Activated CD4-positive, alpha-beta T cell treated with anti-CD3 and anti-CD28 coated beads, Interleukin-2, amount 50 U/mL, for 4 hours (primary cell): Measurements from ENCODE around the gene PEX16.

Source experiments
- DNase-seq, 2 experiments: peaks; one replicate each; pipeline ENCODE4 v3.0.0-alpha.2; 2020

PEX16 gene

DNA sequence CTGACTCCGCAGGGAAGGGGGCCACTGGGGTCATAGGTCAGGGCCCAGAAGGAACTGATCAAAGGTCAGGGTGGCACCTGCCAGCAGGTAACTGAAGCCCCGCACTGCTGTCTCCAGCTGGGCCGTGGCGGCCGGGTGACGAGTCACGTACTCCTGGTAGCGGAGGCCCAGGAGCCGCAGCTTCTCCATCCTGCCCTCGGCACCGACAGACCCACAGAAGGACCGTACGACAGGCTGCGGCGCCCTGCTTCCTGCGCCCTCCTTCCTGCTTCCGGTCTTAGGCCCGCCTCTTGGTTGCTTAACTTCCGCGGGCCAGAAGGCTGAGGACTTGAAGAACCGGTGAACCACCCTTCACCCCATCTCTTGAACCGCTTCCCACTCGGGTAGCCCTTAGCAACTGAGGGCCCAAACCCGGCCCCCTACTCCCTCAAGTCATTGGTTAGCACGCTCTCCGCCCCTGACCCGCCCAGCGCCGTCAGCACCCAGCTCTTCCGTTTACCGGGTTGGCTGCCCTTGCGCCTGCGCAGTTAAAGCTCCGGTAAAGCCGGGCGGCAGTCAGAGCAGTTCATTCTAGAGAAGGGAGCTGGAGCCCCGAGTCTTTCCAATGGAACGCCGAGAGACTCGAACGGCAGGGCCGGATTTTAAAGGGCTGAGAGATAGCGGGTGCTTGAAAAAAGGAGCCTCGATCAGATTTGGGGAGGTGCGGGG, at the start of gene PEX16:
PEX16 (minus strand) TSS at position 255 of the 708 bp plus-strand sequence; CDS start at position 189, 66 bp downstream.
- peak; percentile 91 to 93 for DNase-seq

DNA sequence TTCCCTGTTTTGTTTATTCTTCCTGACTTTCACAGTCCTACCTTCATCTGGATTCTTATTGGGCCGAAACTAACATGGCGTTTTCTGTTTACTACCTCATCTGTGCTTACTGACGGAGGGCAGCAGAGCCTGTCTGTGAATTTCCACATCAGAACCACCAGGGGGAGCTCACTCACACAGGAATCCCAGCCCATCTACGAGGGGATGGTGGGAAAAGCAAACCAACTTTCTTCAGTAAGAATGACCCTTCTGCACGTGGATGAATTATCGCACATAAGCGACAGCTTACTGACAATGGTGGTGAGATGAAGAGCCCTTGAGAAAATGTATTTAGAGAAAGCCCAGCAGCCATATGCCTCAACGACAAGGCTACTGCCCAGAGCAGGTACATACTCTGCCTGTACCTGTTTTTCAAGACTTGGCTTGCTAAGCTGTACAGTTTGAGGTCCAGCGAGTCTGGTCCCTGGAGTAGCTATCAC, 47.3 kb upstream of the PEX16 start:
- peak; percentile 34 to 38 for DNase-seq

DNA sequence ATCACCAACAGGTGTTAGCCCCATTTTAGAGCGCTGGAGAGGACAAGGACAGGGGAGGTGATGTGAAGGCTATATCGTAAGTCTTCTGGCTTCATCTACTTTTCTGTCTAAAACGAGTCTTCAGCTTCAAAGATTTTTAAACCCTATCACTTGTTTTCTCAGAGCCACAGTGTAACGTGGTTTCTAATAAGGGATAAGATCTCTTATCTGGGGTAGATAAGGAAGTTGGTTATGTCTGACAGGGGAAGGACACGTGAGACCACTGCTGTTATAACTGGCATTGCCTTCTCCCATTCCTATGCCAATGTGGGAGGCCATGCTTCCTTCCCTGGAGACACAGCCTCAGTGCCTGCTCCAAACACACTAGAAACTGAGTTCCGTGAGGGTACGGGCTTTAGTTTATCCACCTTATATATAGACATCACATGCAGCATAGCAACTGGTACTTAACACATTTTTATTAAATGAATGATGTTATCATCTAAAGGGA, 44.1 kb upstream of the PEX16 start:
- DNase-seq: no peak

DNA sequence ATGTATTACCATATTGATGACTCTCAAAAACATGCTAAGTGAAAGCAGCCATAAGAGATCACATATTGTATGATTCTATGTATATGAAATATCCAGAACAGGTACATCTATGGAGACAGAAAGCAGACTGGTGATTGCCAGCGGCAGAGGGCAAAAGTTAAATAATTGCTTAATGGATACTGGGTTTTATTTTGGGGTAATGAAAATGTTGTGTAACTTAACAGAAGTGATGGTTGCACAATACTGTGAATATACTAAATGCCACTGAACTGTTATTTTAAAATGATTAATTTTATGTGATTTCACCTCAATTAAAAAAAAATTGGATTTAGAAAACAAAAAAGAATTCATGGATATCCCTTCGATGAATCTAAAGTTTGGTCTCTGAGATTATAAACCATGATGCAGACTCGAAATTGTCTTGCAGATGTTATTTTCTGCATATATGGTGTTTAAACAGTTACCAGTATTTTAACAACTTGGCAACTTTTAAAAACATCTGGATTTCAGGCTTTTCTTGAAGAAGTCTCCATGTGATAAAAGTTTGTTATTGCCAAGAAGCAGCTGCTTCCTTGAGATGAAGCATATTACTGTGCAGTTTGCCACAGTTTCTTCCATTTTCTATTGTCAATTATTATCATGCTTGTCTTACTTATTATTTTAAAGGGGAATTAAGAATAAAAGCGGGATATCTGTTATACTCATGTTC, 42.9 kb upstream of the PEX16 start:
- DNase-seq: no peak

DNA sequence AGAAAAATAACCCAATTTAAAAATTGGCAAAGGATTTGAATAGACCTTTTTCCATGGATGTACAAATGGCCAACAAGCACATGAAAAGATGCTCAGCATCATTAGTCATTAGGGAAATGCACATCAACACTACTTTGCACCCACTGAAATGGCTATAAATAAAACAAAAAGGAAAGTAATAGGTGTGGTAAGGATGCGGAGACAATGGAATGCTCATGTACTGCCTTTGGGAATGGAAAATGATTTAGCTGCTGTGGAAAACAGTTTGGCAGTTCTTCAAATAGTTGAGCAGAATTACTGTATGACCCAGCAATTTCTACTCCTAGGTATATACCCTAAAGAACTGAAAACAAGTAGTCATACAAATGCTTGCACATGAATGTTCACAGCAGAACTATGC, 42.2 kb upstream of the PEX16 start:
- DNase-seq: no peak

DNA sequence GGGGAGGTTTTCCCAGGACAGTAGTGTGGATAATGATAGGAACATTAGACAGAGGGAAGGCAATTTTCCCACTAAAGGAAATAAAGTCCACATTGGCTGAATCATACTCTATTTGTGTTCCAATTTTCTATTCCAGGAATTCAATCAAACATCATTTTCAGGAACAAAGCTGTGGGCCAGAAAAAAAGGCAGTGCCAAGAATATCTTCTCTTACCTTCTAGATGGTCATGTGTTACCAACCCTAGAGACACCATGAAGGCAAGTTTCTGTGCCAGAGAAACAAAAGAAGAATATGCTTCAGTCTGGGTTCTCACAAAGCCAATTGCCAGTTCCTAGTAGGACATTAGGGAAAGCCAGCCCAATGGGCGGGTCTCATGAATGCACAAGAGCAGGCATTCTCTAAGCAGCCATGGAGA, 32.3 kb upstream of the PEX16 start:
- DNase-seq: no peak

DNA sequence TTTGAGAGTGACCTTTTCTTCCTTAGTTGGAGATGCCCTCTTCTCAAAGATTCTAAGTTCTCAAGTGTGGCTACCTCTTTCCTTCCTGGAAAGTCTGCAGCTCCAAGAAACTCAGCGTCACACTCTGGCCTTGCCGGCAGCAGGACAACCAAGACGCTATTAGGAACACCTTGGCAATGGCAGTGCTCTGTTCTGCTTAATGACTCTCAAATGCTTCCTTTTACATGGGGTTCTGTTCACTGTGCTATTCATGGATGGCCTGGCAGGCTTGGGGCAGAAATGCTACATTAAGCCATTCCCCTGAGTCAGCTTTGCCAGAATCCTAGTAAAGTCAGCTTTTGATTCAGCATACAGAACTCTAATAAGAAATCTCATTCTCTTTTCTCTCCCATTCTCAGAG, 30.7 kb upstream of the PEX16 start:
- no peak for DNase-seq

DNA sequence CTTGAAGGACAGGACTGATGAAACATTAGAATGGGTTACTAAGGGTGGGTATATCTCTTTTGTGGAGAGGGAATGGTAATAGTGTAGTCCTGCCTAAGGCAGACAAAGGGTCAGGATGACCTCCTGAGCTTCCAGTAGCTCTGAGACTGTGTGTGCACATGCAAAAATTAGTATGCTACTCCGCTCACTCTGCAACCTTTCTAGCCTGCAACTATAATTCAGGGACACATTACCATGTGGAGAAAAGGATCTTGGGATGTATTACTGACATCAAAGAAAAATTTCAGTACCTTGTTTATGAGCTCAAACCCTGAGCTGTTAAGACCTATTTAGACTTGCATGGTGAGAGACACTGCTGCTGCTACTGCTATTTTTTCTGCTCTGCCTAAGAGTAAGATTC, 30.2 kb upstream of the PEX16 start:
- no peak for DNase-seq

DNA sequence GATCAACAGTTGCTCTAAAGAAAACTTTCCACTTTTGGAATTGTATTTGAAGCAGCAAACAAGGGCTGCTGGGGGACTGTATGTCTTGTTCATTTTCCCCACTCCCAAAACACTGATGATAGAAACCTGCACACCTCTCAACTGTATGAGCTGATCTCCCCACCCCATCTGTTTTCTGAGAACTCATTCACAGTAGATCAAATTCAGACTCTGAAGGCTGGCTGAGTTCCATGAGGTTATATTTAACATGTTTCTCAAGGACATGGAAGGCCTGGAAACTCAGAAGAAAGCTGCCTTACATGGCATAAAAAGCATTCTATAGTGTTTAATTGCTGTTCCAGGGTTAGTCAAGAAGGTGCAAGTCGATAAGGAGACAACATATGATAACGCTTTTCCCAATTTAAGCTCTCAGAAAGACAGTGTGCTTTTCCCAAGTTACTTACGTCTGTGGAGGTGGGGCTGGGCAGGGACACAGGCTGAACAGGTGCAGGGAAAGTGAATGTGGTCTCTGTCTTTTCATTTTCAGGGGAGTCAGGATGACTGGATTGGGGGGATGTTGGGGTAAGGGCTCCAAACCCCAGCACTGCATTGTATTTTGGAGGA, 27.8 kb upstream of the PEX16 start:
- no peak for DNase-seq

DNA sequence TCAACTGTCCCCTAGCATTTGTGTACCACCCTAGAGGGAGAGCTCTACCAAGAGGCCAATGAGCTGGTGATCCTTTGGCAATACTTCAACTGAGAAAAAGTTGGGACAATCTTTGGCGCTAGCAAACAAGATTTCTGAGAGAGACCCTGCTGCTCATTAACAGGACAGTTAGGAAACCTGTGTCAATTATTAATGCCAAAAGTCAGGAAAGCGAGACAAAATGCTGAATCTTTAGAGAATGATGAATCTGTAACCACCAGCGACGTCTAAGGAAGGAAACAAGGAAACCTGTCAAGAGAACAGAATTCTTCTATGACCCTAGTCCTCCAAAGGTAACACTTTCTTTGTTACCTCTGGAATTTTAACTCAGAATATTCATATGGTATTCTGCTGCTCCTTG, 24.7 kb upstream of the PEX16 start:
- DNase-seq: no peak

DNA sequence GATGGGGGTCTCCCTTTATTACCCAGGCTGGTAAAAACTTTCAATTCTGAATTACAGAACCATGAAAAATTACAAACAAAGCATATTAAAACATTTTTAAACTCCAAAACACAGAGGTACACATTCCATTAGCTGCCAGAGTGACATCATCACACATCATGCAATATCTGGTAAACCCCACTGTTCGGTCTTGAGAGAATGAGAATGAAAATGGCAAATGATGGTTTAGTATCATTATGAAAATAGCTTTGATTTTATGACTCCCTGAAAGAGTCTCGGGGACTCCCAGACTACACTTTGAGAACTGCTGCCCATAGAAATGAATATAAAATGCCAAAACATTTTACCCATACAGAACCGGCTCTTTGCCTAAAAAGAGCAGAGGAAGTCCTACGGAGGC, 23.6 kb upstream of the PEX16 start:
- DNase-seq: no peak

DNA sequence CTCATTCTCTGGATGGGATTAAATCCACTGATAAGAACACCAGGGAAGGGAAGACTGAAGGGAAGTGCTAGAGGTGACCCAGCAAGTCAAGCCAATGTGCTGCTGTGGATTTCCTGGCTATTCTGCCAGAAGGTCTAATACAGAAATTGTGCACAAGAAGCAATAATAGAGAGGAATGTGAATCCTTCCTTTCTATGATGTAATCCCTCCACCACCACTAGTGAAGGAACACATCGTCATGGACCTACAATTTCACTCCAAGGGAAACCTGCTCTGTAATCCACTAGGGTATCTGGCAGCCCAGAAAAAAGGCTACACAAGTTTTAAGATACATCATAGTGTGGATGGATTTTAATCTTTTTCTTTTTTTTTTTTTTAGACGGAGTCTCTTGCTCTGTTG, 22.2 kb upstream of the PEX16 start:
- no peak for DNase-seq

DNA sequence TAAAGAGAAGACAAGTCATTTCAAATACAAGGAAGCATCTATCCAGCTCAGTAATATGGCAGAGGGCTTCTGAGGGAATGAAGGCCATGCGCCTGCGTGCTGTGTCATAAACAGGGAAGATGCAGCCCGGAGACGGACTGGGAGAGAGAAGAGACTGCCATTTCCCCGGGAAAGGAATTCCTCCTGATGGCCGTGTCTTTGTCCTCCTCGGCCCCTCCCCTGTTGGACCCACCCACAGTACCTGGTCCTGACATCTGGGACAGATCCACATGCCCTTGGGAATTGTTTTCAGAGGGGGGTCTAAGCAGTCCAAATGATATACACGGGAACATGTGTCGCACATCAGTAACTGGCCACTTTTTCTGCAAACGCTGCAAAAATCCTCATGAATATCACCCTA, 20.2 kb upstream of the PEX16 start:
- no peak for DNase-seq

DNA sequence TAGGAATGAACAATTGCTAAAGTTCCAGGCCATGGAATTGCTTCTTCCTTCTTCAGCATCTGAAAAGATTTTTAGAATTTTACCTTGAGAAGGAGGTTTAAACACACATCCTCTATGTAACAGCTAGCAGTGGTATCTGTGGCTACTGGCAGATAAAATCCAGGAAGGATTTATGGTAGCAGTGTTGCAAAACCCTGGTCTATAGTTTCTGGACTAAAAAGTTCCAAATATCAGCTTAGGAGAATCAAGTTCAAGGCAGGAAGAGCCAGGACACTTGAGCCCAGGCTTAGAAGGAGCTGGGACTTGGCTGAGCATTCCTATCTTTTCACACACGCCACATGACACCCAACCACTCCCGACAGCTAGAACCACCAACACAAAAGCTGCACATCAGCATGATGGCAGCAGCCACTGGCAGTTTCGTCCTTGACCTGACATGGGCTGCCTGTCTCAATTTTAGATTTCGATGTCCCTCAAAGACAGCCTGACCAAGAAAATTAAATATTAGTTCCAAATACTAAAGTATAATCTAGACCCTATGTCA, 18.9 kb upstream of the PEX16 start:
- DNase-seq: no peak

DNA sequence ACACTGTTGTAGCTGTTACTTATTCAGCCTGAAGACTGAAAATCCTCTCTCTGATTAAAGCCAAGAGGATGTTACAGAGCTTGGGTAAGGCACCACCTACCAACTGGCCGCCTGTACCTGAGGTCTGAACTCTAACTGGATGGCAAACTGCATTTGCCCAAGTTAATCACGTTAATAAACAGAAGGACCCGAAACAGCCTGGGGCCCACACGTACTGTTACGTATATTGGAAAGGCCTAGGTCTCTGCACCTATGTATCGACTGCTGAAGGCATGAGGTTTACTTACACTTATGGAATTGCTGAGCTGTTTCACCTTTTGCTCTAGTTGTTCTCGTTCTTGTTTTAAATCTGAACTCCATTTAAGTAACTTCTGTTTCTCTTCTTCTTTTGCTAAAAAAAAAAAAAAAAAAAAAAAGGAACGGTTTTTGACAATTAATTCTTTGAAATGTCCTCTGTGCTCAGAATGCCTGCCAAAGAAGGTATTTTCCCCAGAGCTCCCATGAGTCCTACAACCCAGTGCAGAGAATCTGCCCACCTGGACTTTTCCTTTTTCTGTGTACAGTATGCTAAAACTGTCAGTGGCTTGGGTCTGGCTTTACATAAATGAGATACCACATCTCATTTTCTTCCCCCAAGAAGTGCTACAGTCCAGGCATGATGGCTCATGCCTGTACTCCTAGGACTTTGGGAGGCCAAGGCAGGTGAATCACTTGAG, 17.8 kb upstream of the PEX16 start:
- DNase-seq: no peak

DNA sequence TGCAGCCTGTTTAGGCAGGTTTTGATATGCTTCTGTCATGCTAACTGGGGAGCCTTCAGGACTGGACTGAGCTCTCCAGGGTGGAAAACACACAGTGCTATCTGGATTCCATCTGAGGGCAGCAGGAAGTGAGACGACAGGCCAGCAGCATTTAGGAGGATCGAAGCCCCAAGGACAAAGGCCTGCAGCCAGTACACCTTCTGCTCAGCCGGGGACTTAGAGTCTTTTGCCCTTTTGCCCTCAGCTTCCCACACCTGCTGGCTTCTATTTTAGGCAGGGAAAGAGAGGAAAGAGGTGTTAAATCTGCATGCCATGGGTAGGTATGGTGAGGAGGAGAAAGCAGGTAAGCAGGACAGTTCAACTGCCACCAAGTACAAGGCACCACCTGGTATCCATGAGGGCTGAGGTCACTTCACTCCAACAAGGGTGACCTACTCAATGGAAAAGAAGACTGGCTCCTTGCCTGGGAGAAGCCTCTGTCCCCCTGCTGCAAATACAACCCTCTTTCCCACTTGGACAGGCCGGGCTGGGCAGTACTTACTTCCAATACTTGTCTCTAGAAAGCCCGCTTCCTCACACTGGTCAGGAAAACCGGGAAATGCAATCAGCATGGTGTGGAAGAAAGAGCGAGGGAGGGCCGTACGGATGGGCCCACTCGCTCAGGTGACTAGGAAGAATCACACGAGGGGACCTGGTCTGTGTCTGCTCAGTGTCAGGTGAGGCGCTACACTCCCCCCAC, 17.1 kb upstream of the PEX16 start:
- no peak for DNase-seq

DNA sequence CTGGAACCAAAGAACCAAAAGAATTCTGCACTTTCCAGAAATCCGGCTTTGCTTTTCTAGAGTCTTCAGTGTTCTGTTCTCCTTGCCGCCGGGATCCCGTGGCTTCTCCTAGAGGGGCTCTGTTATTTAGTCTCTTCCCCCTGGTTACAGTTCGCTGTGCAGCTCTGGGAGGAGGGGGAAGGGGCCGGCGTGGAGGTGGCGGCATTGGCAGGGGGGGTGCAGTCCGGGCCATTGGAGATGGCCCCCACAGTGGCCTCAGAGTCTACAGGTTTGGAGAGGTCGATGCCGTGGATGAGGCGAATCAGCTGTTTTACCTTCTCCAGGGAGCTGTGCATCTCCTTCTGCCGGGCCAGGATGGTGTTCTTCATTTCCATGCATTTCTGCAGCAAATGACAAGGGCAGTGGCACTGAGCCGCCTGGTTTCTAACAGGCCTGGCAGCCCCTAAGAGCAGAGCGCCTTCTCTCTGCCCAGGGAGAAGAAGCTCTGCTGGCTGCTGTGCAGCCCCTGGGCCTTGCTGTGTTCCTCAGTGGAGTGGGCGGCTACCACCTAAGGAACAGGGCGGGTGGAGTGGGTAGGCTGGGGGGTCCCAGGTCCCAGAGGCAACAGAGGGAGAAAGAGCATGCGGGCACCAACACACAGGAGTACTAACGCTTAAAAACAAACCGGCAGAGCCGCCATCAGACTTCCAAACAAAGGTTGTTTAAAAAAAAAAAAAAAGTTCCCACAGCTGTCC, 16.3 kb upstream of the PEX16 start:
- DNase-seq: no peak

DNA sequence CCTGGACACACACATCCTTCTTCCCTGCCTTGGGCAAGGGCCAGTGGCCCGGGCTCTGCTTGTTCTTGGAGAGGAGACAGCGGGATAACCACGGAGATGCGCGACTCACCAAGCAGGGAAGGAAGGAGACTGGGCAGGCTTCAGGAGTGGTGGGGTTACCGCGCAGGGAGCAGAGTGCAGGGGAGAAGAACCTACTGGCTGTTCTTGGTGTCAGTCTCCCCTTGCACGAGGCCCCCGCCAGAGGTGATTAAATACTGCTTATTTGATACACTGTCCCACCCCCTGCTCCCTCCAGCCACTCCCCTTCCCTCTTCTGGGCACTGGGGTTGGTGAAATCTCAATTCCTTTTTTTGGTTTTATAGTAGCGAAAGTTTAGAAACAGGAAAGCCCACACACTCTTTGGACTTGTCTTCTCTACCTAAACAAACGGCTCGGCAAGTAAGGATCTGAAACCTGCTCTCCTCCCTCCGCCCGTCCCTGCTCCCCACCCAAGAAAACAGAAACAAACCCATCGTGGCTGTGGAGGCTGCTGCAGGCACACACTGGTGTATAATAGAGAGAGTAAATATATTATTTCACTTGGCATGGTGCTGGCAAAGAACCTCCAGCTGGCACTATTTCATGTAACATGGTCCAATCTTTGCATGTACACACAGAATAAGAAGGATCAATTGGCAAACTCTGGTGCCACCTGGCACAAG, 15.6 kb upstream of the PEX16 start:
- no peak for DNase-seq

DNA sequence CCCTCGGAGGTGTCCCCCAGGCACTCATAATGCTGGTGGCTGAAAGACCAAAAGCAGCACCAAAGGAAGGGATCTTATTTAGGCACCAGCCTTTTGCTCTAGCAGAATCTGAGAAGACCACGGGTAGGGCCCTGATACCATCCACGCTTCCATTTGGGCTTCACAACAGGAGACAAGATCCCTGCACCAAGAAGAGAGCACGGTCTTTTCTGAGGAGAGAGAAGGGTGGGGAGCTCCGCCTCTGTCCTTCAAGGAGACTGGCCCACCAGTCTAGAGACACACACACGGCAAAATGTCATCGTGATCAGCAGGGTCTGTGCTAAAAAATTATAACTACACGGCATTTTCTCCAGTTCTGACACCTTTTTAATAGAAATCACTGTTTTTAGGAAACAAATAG, 14.5 kb upstream of the PEX16 start:
- DNase-seq: no peak

DNA sequence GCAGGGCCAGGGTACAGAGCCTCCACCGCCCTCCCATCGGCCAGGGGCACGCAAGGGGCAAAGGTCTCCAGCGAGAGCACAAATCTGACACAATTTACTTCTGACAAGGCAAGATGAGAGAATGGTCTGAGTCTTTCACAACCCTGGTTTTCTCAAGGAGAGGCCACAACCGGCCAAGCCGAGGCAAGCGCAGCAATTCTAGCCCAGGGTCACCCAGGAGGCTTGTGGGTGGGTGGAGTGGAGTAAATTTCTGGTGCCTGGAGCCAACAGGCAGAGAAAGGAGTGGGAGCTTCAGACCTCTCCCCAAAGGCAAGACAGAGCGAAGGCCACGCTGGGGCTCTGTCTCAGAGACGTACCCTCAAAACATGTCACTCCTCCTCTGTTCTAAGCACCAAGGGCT, 14.1 kb upstream of the PEX16 start:
- DNase-seq: no peak
